ENCODE results near the gene SLX4IP.

GRCh38 chr20:10641467-10641866, 206.4 kb downstream of the SLX4IP start:
- TF ChIP-seq RAD21 (IDR thresholded peaks at IDR 0.05; ENCODE audit: low read depth) = no peak
- no peak for TF ChIP-seq CREB1 (IDR thresholded peaks at IDR 0.05; ENCODE audit: low read depth)
- TF ChIP-seq MAX (IDR thresholded peaks at IDR 0.05) = no peak
- TF ChIP-seq REST (IDR thresholded peaks at IDR 0.05; ENCODE audit: low read depth) = no peak
- no peak for TF ChIP-seq EP300 (IDR thresholded peaks at IDR 0.05; ENCODE audit: borderline replicate concordance)
